Panc1 (cell line): ENCODE measurements around the gene CDK5RAP1. TPM values are rescaled to one million over a fixed set of nuclear protein-coding genes. Genes with fewer than 3 reads are reported as not detected.
"Not testable (repeated sequence)": the region's sequence is repeated elsewhere in the genome, so short reads cannot be mapped to it uniquely, and the experiment has no call there.

Source experiments
- ATAC-seq: fragments of 200-7000 bp; cut with Tn5 transposase; 2 replicates; pipeline ENCODE4 v1.9.1; 2020; ENCODE audit warnings: mild to moderate bottlenecking, moderate library complexity
- BruUV-seq: library from RNA; stranded (reverse); fragments of 400-500 nt; replicated peaks from 2 replicates; lab custom pipeline; 2021; lab: Mats Ljungman, UMichigan
- CTCF ChIA-PET: fragments of 300-600 bp; sonication (Branson Sonifier 250); formaldehyde crosslinking; loops from one replicate; lab custom pipeline; 2022; ENCODE audit warnings: antibody characterized with exemption; lab: Charles Lee
- POLR2A ChIA-PET: fragments of 300-600 bp; sonication (Branson Sonifier 250); formaldehyde crosslinking; loops from one replicate; lab custom pipeline; 2022; ENCODE audit warnings: antibody characterized with exemption; lab: Charles Lee
- DNase-seq: peaks from one replicate; pipeline ENCODE4 v3.0.0-alpha.2; 2010; ENCODE audit warnings: low read depth, low spot score
- H3K27ac ChIP-seq: 2 replicates; pipeline ENCODE4 v1.5.1; 2011; ENCODE audit warnings: mild to moderate bottlenecking, low read length, inconsistent platforms
- H3K27me3 ChIP-seq: fragments of 200-500 bp; sonication (Bioruptor generic); 2 replicates; pipeline ENCODE4 v1.6.0; 2014; ENCODE audit warnings: low read length, inconsistent platforms; ENCODE audit not compliant: control insufficient read depth, insufficient read depth
- H3K36me3 ChIP-seq: fragments of 200-500 bp; sonication (Bioruptor generic); 2 replicates; pipeline ENCODE4 v1.5.1; 2014; ENCODE audit warnings: inconsistent platforms, mild to moderate bottlenecking, low read length, moderate library complexity; ENCODE audit not compliant: control insufficient read depth, insufficient read depth
- H3K4me1 ChIP-seq: 2 replicates; pipeline ENCODE4 v1.5.1; 2011; ENCODE audit warnings: inconsistent platforms, mild to moderate bottlenecking, low read length, moderate library complexity; ENCODE audit not compliant: control insufficient read depth, insufficient read depth
- H3K4me3 ChIP-seq, 2 experiments: 2 replicates each; pipeline ENCODE4 v1.5.1; 2011 to 2012; ENCODE audit warnings: low read depth in 2 of 2, low read length in 2 of 2, mild to moderate bottlenecking in 2 of 2, inconsistent platforms in 1 of 2, moderate library complexity in 1 of 2
- H3K9me3 ChIP-seq: fragments of 200-500 bp; sonication (Bioruptor generic); 2 replicates; pipeline ENCODE4 v1.5.1; 2014; ENCODE audit warnings: low read depth, mild to moderate bottlenecking, inconsistent platforms, low read length, moderate library complexity; ENCODE audit not compliant: control insufficient read depth, insufficient read depth
- POLR2AphosphoS5 ChIP-seq: IDR thresholded peaks from 2 replicates; pipeline ENCODE4 v1.6.1; 2012; ENCODE audit warnings: mild to moderate bottlenecking, low read depth, low read length, moderate library complexity
- SIN3A ChIP-seq: IDR thresholded peaks from 2 replicates; pipeline ENCODE4 v1.6.1; 2012; ENCODE audit warnings: low read depth, mild to moderate bottlenecking, low read length, moderate library complexity, borderline replicate concordance; ENCODE audit not compliant: insufficient read depth
- TCF7L2 ChIP-seq: IDR thresholded peaks from 2 replicates; pipeline ENCODE4 v1.6.1; 2011; ENCODE audit warnings: mild to moderate bottlenecking, low read depth, low read length, inconsistent platforms
- in situ Hi-C: cut with HindIII; loops from 2 replicates; pipeline ENCODE4 v1.10.0; 2016; ENCODE audit warnings: low sequenced_read_pairs, low pct_unique_long_range_greater_than_20kb
- intact Hi-C: fragments of 100-400 bp; cut with micrococcal nuclease; formaldehyde crosslinking; loops from one replicate; pipeline ENCODE4 v1.10.0; 2022; ENCODE audit not compliant: unreplicated experiment
- total RNA-seq: library from RNA; stranded (reverse); gene quantifications from one replicate; pipeline ENCODE4 v1.2.1, GENCODE V29; 2021; ENCODE audit not compliant: unreplicated experiment
- TF ChIP-seq, protein P1 (sequence below), 2 experiments: IDR thresholded peaks; 2 replicates each; pipeline ENCODE4 v1.6.1; 2011 to 2012; ENCODE audit warnings: low read depth in 2 of 2, control low read depth in 1 of 2, low read length in 1 of 2, mild to moderate bottlenecking in 1 of 2, moderate library complexity in 1 of 2; ENCODE audit not compliant: insufficient read depth in 1 of 2
- TF ChIP-seq, protein P2 (sequence below): fragments of 450-650 bp; IDR thresholded peaks from 2 replicates; pipeline ENCODE4 v1.5.1; 2017; ENCODE audit warnings: mild to moderate bottlenecking

Gene CDK5RAP1
- total RNA-seq, 1 experiment from 2014 or later: 34.8 TPM

DNA sequence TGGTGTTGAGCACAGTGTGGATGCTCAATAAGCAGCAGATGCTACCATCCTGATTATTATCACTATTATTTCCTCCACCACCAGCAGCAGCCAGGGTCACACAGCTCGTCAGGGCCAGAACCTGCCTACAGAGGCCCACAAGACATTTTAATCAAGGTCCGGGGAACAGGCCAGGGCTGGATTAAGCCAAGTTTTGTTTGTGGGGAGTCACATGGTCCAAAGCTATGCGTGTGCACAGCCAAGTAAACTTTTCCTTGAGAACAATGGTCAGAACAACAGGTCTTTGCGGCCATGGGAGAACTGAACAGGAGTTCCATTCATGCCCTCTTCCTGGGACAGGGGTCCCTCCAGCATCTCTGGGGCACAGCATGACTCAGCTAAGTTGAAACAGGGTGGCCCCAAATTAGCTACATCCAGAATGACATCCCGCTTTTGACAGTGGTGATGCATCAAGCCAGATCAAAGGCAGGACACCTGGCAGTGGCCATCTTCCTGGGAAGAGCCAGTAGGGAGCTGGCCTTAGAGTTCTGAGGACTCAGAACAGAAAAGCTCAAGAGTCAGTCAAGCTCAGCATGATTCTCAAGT is 30.6 kb upstream of the CDK5RAP1 start:
- ChIA-PET POLR2A (interaction anchor here (0.7 kb wide), 1 partner anchor 185 kb away, joined by 3 read pairs; no protein-coding TSS in a partner anchor), CTCF (no interaction called here)
- intact Hi-C loops (no loop called here), in situ Hi-C loops (no loop called here)
- H3K9me3 ChIP-seq: no peaks in the 10 kb centered on the region
- H3K36me3 ChIP-seq: no peaks in the 10 kb centered on the region
- BruUV-seq: no TSS peak
- TF ChIP-seq, protein P1, sequence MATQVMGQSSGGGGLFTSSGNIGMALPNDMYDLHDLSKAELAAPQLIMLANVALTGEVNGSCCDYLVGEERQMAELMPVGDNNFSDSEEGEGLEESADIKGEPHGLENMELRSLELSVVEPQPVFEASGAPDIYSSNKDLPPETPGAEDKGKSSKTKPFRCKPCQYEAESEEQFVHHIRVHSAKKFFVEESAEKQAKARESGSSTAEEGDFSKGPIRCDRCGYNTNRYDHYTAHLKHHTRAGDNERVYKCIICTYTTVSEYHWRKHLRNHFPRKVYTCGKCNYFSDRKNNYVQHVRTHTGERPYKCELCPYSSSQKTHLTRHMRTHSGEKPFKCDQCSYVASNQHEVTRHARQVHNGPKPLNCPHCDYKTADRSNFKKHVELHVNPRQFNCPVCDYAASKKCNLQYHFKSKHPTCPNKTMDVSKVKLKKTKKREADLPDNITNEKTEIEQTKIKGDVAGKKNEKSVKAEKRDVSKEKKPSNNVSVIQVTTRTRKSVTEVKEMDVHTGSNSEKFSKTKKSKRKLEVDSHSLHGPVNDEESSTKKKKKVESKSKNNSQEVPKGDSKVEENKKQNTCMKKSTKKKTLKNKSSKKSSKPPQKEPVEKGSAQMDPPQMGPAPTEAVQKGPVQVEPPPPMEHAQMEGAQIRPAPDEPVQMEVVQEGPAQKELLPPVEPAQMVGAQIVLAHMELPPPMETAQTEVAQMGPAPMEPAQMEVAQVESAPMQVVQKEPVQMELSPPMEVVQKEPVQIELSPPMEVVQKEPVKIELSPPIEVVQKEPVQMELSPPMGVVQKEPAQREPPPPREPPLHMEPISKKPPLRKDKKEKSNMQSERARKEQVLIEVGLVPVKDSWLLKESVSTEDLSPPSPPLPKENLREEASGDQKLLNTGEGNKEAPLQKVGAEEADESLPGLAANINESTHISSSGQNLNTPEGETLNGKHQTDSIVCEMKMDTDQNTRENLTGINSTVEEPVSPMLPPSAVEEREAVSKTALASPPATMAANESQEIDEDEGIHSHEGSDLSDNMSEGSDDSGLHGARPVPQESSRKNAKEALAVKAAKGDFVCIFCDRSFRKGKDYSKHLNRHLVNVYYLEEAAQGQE (IDR thresholded peaks at IDR 0.05; ENCODE audit: insufficient read depth in 1 of 2, low read depth in 2 of 2, low read length in 1 of 2): no peak
- TF ChIP-seq TCF7L2 (no peak), POLR2AphosphoS5 (no peak)
- TF ChIP-seq, protein P2, sequence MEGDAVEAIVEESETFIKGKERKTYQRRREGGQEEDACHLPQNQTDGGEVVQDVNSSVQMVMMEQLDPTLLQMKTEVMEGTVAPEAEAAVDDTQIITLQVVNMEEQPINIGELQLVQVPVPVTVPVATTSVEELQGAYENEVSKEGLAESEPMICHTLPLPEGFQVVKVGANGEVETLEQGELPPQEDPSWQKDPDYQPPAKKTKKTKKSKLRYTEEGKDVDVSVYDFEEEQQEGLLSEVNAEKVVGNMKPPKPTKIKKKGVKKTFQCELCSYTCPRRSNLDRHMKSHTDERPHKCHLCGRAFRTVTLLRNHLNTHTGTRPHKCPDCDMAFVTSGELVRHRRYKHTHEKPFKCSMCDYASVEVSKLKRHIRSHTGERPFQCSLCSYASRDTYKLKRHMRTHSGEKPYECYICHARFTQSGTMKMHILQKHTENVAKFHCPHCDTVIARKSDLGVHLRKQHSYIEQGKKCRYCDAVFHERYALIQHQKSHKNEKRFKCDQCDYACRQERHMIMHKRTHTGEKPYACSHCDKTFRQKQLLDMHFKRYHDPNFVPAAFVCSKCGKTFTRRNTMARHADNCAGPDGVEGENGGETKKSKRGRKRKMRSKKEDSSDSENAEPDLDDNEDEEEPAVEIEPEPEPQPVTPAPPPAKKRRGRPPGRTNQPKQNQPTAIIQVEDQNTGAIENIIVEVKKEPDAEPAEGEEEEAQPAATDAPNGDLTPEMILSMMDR: no peak
- H3K4me1 ChIP-seq: no peaks in the 10 kb centered on the region
- ATAC-seq: 0 out of 2 replicates have a peak, but pooled peaks have one; percentile 34
- H3K27ac ChIP-seq: no peak overlapping the region
- DNase-seq: no peak
- H3K4me3 ChIP-seq: no peak overlapping the region
- H3K27me3 ChIP-seq: no peaks in the 10 kb centered on the region

DNA sequence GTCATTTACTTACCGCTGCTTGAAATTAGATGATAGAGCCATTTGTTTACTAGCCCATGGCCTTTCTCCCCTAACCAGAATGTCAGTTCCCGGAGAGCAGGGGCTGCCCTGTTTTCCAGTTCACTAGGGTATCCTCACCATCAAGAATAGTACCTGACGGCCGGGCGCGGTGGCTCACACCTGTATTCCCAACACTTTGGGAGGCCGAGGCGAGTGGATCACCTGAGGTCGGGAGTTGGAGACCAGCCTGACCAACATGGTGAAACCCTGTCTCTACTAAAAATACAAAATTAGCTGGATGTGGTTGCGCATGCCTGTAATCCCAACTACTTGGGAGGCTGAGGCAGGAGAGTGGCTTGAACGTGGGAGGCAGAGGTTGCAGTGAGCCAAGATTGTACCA is 22.6 kb upstream of the CDK5RAP1 start:
- ATAC-seq, POLR2A ChIA-PET, H3K4me1 ChIP-seq, H3K4me3 ChIP-seq, H3K9me3 ChIP-seq, H3K27me3 ChIP-seq, DNase-seq, intact Hi-C loops, BruUV-seq, H3K27ac ChIP-seq, H3K36me3 ChIP-seq, in situ Hi-C loops: not testable (repeated sequence)
- CTCF ChIA-PET: interaction anchor here (0.6 kb wide), 1 partner anchor 8 kb away, joined by 3 read pairs; no protein-coding TSS in a partner anchor

DNA sequence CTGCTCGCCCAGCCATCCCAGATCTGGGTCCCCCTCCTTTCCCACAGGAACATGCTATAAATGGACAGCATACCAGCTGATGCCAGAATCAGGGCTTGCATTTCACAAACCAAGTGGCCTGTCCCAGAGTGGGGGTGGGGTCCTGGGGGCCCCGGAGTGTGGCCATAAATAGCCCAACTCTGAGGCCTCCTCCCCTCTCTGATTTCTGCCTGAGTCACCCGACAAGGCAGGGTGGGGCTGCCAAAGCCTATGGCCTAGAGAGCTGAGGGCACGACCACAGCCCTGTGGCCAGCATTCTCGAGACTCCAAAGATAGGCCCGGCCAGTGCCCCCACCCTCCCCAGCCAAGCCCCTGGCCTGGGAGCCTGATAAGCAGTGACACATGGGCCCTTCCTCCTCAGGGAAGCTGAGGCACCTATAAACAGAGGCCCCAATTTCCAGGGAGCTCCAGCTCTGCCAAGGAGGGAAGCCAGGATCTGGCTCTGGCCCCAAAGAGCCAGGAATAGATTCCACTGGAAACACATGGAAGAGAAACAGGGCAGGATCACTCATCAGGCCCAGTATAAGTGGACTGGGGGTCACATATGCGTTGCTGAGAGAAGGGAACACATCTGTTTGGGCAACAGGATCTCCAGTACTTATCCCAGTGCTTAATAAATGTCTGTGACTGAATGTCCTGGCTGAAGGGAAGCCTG is 22.0 kb upstream of the CDK5RAP1 start:
- intact Hi-C loops (no loop called here), in situ Hi-C loops (no loop called here)
- Histone ChIP-seq H3K27ac (no peak overlapping the region), H3K4me1 (no peaks in the 10 kb centered on the region), H3K4me3 (no peak overlapping the region), H3K9me3 (no peaks in the 10 kb centered on the region), H3K27me3 (no peaks in the 10 kb centered on the region), H3K36me3 (no peaks in the 10 kb centered on the region)
- BruUV-seq: no TSS peak
- CTCF ChIA-PET: interaction anchor here (0.6 kb wide), 1 partner anchor 8 kb away, joined by 3 read pairs; no protein-coding TSS in a partner anchor
- ATAC-seq (no peak; the same call in 1 of the 2 replicates), DNase-seq (no peak)
- TF ChIP-seq POLR2AphosphoS5: no peak
- no peak for TF ChIP-seq TCF7L2
- TF ChIP-seq, protein P2: no peak
- TF ChIP-seq, protein P1 (IDR thresholded peaks at IDR 0.05; ENCODE audit: insufficient read depth in 1 of 2, low read depth in 2 of 2, low read length in 1 of 2): no peak
- TF ChIP-seq SIN3A: no peak
- POLR2A ChIA-PET: no interaction called here
